SK-N-SH treated with all-trans-retinoic acid at 6 μM for 48 hours (cell line): ENCODE data around the gene DYNC2H1.

Experiments used
- ATAC-seq: fragments of 200-7000 bp; cut with Tn5 transposase; 3 replicates; pipeline ENCODE4 v1.9.1; 2020; ENCODE audit warnings: mild to moderate bottlenecking, moderate library complexity
- BACH2 ChIP-seq: fragments of 250-450 bp; sonication (Bioruptor Pico); IDR thresholded peaks from 2 replicates; pipeline ENCODE4 v1.9.0; 2021; ENCODE audit warnings: mild to moderate bottlenecking, borderline replicate concordance
- CSDC2 ChIP-seq: fragments of 250-450 bp; sonication (Bioruptor Pico); IDR thresholded peaks from 2 replicates; pipeline ENCODE4 v1.5.0; 2020; ENCODE audit warnings: mild to moderate bottlenecking, moderate library complexity
- ESRRG ChIP-seq: fragments of 250-450 bp; sonication (Bioruptor Pico); IDR thresholded peaks from 2 replicates; pipeline ENCODE4 v1.6.1; 2021; ENCODE audit warnings: mild to moderate bottlenecking
- GLIS3 ChIP-seq: fragments of 250-450 bp; sonication (Bioruptor Pico); IDR thresholded peaks from 2 replicates; pipeline ENCODE4 v1.5.0; 2020; ENCODE audit warnings: mild to moderate bottlenecking, moderate library complexity
- ISL1 ChIP-seq: fragments of 250-450 bp; sonication (Bioruptor Pico); IDR thresholded peaks from 2 replicates; pipeline ENCODE4 v2.1.2; 2022; ENCODE audit warnings: mild to moderate bottlenecking, moderate library complexity
- OSR1 ChIP-seq: fragments of 250-450 bp; sonication (Bioruptor Pico); IDR thresholded peaks from 2 replicates; pipeline ENCODE4 v1.8.0; 2022; ENCODE audit warnings: moderate library complexity, mild to moderate bottlenecking, inconsistent platforms
- PPARA ChIP-seq: fragments of 250-450 bp; sonication (Bioruptor Pico); IDR thresholded peaks from 2 replicates; pipeline ENCODE4 v1.5.0; 2020; ENCODE audit warnings: mild to moderate bottlenecking, borderline replicate concordance
- RARB ChIP-seq: fragments of 250-450 bp; sonication (Bioruptor Pico); IDR thresholded peaks from 2 replicates; pipeline ENCODE4 v1.8.0; 2021; ENCODE audit warnings: mild to moderate bottlenecking, moderate library complexity
- SNAI2 ChIP-seq: fragments of 250-450 bp; sonication (Bioruptor Pico); IDR thresholded peaks from 2 replicates; pipeline ENCODE4 v1.5.0; 2020; ENCODE audit warnings: mild to moderate bottlenecking, moderate library complexity
- ZFP3 ChIP-seq: fragments of 250-450 bp; sonication (Bioruptor Pico); IDR thresholded peaks from 2 replicates; pipeline ENCODE4 v1.5.0; 2020; ENCODE audit warnings: mild to moderate bottlenecking, moderate library complexity
- ZNF565 ChIP-seq: fragments of 450-650 bp; formaldehyde crosslinking; conservative IDR thresholded peaks from 2 replicates; pipeline ENCODE4 v1.5.0; 2020; ENCODE audit warnings: low read depth, mild to moderate bottlenecking, moderate library complexity
- ZNF70 ChIP-seq: fragments of 450-650 bp; formaldehyde crosslinking; IDR thresholded peaks from 2 replicates; pipeline ENCODE4 v1.5.0; 2020; ENCODE audit warnings: mild to moderate bottlenecking, moderate library complexity
- ZNF8 ChIP-seq: fragments of 450-650 bp; formaldehyde crosslinking; IDR thresholded peaks from 2 replicates; pipeline ENCODE4 v1.5.0; 2020; ENCODE audit warnings: mild to moderate bottlenecking, moderate library complexity
- TF ChIP-seq, protein P1 (sequence below): fragments of 250-450 bp; sonication (Bioruptor Pico); IDR thresholded peaks from 2 replicates; pipeline ENCODE4 v1.8.0; 2020; ENCODE audit warnings: mild to moderate bottlenecking, moderate library complexity, borderline replicate concordance
- TF ChIP-seq, protein P2 (sequence below): fragments of 250-450 bp; sonication (Bioruptor Pico); IDR thresholded peaks from 2 replicates; pipeline ENCODE4 v1.8.0; 2021; ENCODE audit warnings: low read depth, mild to moderate bottlenecking, moderate library complexity, borderline replicate concordance
- TF ChIP-seq, protein P3 (sequence below): fragments of 250-450 bp; sonication (Bioruptor Pico); IDR thresholded peaks from 2 replicates; pipeline ENCODE4 v1.5.0; 2020; ENCODE audit warnings: mild to moderate bottlenecking, moderate library complexity
- TF ChIP-seq, protein P4 (sequence below): fragments of 250-450 bp; sonication (Bioruptor Pico); IDR thresholded peaks from 2 replicates; pipeline ENCODE4 v1.5.1; 2021; ENCODE audit warnings: mild to moderate bottlenecking, moderate library complexity
- TF ChIP-seq, protein P5 (sequence below): fragments of 250-450 bp; sonication (Bioruptor Pico); IDR thresholded peaks from 2 replicates; pipeline ENCODE4 v1.5.1; 2020; ENCODE audit warnings: low read depth, mild to moderate bottlenecking, moderate library complexity

The DYNC2H1 gene

DNA sequence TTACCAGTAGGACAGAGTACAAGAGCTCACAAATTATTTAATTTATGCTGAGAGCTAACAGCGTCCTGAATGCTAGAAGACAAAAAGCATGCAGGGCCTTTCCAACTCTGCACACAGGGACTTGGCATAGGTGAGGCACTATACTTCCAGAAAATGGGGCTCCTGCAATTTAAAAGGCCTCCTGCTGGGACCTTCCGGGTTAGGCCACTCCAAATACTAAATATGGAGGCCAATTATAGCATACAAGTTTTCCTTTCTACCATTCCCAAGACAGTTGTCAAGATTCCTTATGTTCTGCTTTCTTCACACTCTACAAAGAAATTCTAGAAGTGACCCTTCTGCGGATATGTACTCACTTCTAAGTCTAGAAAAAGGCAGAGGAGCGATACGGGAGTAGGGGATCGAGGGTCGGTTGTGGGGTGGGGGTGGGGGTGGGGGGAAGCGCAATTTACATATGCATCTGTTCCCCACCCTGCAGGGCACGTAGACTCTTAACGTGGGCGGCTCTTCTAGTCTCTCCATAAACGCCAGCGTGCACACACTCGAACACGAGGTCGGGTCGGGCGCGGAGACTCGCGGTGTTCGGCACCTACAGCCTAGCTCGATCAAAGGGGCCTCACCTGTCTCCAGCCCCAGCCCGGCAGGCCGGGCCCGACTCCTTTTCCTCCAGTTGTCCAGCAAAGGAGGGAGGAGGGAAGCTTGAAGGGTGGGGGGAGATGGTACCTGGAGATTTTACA, 18.0 kb upstream of the DYNC2H1 start:
- ATAC-seq: peak; percentile 70
- TF ChIP-seq ZFP3 (CRISPR knock-in tag) (no peak), CSDC2 (CRISPR knock-in tag) (no peak), ZNF565 (CRISPR knock-in tag) (no peak), ZNF8 (CRISPR knock-in tag) (no peak), GLIS3 (no peak), ZNF70 (CRISPR knock-in tag) (no peak), PPARA (no peak), ISL1 (CRISPR knock-in tag) (no peak), ESRRG (CRISPR knock-in tag) (no peak), BACH2 (CRISPR knock-in tag) (no peak), RARB (CRISPR knock-in tag) (no peak)
- TF ChIP-seq, protein P1, sequence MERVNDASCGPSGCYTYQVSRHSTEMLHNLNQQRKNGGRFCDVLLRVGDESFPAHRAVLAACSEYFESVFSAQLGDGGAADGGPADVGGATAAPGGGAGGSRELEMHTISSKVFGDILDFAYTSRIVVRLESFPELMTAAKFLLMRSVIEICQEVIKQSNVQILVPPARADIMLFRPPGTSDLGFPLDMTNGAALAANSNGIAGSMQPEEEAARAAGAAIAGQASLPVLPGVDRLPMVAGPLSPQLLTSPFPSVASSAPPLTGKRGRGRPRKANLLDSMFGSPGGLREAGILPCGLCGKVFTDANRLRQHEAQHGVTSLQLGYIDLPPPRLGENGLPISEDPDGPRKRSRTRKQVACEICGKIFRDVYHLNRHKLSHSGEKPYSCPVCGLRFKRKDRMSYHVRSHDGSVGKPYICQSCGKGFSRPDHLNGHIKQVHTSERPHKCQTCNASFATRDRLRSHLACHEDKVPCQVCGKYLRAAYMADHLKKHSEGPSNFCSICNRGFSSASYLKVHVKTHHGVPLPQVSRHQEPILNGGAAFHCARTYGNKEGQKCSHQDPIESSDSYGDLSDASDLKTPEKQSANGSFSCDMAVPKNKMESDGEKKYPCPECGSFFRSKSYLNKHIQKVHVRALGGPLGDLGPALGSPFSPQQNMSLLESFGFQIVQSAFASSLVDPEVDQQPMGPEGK (CRISPR knock-in tag): no peak
- TF ChIP-seq, protein P2, sequence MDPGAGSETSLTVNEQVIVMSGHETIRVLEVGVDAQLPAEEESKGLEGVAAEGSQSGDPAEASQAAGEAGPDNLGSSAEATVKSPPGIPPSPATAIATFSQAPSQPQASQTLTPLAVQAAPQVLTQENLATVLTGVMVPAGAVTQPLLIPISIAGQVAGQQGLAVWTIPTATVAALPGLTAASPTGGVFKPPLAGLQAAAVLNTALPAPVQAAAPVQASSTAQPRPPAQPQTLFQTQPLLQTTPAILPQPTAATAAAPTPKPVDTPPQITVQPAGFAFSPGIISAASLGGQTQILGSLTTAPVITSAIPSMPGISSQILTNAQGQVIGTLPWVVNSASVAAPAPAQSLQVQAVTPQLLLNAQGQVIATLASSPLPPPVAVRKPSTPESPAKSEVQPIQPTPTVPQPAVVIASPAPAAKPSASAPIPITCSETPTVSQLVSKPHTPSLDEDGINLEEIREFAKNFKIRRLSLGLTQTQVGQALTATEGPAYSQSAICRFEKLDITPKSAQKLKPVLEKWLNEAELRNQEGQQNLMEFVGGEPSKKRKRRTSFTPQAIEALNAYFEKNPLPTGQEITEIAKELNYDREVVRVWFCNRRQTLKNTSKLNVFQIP: no peak
- TF ChIP-seq, protein P3, sequence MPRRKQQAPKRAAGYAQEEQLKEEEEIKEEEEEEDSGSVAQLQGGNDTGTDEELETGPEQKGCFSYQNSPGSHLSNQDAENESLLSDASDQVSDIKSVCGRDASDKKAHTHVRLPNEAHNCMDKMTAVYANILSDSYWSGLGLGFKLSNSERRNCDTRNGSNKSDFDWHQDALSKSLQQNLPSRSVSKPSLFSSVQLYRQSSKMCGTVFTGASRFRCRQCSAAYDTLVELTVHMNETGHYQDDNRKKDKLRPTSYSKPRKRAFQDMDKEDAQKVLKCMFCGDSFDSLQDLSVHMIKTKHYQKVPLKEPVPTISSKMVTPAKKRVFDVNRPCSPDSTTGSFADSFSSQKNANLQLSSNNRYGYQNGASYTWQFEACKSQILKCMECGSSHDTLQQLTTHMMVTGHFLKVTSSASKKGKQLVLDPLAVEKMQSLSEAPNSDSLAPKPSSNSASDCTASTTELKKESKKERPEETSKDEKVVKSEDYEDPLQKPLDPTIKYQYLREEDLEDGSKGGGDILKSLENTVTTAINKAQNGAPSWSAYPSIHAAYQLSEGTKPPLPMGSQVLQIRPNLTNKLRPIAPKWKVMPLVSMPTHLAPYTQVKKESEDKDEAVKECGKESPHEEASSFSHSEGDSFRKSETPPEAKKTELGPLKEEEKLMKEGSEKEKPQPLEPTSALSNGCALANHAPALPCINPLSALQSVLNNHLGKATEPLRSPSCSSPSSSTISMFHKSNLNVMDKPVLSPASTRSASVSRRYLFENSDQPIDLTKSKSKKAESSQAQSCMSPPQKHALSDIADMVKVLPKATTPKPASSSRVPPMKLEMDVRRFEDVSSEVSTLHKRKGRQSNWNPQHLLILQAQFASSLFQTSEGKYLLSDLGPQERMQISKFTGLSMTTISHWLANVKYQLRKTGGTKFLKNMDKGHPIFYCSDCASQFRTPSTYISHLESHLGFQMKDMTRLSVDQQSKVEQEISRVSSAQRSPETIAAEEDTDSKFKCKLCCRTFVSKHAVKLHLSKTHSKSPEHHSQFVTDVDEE (CRISPR knock-in tag): no peak
- TF ChIP-seq, protein P4, sequence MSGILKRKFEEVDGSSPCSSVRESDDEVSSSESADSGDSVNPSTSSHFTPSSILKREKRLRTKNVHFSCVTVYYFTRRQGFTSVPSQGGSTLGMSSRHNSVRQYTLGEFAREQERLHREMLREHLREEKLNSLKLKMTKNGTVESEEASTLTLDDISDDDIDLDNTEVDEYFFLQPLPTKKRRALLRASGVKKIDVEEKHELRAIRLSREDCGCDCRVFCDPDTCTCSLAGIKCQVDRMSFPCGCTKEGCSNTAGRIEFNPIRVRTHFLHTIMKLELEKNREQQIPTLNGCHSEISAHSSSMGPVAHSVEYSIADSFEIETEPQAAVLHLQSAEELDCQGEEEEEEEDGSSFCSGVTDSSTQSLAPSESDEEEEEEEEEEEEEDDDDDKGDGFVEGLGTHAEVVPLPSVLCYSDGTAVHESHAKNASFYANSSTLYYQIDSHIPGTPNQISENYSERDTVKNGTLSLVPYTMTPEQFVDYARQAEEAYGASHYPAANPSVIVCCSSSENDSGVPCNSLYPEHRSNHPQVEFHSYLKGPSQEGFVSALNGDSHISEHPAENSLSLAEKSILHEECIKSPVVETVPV (CRISPR knock-in tag): no peak

DNA sequence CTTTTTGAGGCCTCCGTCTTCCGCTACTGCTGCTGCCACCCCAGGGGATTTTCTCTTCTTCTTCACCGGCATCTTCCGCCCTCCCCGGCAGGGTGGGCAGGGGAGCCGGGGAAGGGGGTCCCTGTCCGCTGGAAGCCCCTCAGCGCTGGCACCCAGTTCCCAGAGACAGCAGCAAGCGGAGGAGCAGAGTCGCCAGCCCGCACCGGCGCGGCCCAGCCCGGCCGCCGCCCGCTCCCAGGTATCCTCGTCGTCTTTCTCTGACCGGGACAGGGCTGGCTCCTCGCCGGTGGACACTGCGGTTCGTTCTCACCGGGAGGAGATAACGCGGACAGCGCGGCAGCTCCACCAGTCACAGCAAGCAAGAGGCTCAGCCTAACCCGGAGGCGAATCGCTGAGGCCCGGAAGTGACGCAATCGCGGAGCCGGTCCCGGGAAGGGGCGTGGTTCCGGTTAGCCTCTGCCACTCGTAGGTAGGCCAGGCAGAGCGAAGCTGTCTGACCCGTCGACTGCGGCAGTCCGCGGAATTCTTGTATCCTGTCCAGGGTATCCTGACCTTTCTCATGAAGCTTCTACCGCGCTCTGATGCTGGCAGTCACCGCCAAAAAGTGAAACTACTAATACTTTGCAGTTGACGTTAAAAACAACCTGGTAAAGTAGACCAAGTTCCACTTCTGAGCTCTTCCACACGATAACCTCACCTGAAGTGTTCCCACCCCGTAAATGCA, 17.3 kb upstream of the DYNC2H1 start, which contains the start of gene DCUN1D5:
Gene DCUN1D5 (minus strand): TSS at position 360 of the 724 bp plus-strand sequence. CDS start 288 bp downstream, at position 72.
- TF ChIP-seq PPARA (no peak), OSR1 (CRISPR knock-in tag) (no peak), CSDC2 (CRISPR knock-in tag) (no peak), ZNF70 (CRISPR knock-in tag) (no peak), ZNF565 (CRISPR knock-in tag) (no peak), ZFP3 (CRISPR knock-in tag) (no peak), SNAI2 (no peak)
- TF ChIP-seq, protein P2: no peak
- TF ChIP-seq, protein P4 (CRISPR knock-in tag): no peak
- TF ChIP-seq, protein P5, sequence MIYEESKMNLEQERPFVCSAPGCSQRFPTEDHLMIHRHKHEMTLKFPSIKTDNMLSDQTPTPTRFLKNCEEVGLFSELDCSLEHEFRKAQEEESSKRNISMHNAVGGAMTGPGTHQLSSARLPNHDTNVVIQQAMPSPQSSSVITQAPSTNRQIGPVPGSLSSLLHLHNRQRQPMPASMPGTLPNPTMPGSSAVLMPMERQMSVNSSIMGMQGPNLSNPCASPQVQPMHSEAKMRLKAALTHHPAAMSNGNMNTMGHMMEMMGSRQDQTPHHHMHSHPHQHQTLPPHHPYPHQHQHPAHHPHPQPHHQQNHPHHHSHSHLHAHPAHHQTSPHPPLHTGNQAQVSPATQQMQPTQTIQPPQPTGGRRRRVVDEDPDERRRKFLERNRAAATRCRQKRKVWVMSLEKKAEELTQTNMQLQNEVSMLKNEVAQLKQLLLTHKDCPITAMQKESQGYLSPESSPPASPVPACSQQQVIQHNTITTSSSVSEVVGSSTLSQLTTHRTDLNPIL (CRISPR knock-in tag): no peak
- peak; percentile 97 for ATAC-seq
